Adrenal gland (tissue), 12 donors: Measurements from ENCODE around the gene UBE3C. TPM values are rescaled to one million over a fixed set of nuclear protein-coding genes. Genes with fewer than 3 reads are reported as not detected.

Experiments used
- DNase-seq, 7 donors: peaks; one replicate each; pipeline ENCODE4 v3.0.0-alpha.2; 2019 to 2020
- H3K27ac ChIP-seq, 5 donors: fragments of 200-600 bp; sonication (generic) in 4 of 5; 1 replicate in 3 of 5; 2 replicates in 2 of 5; pipeline versions ENCODE4 v1.5.1 to v1.8.0; 2016 to 2020; ENCODE audit warnings: mild to moderate bottlenecking in 1 of 5
- H3K27me3 ChIP-seq: fragments of 200-600 bp; 2 replicates; pipeline ENCODE4 v1.8.0; 2021
- H3K36me3 ChIP-seq, 2 donors: fragments of 200-600 bp; replicated peaks in 1 of 2; 1 replicate in 1 of 2; 2 replicates in 1 of 2; pipeline versions ENCODE4 v1.5.1 to v1.8.0; 2018 to 2022
- H3K4me1 ChIP-seq, 2 donors: fragments of 200-600 bp; replicated peaks in 1 of 2; 1 replicate in 1 of 2; 2 replicates in 1 of 2; pipeline versions ENCODE4 v1.5.1 to v1.8.0; 2018 to 2021
- H3K4me3 ChIP-seq, 4 donors: fragments of 200-600 bp; sonication (generic) in 3 of 4; one replicate each; pipeline ENCODE4 v1.5.1; 2016 to 2018
- H3K9me3 ChIP-seq, 3 donors: fragments of 200-600 bp; sonication (generic) in 1 of 3; replicated peaks in 1 of 3; 1 replicate in 2 of 3; 2 replicates in 1 of 3; pipeline versions ENCODE4 v1.5.1 to v1.8.0; 2016 to 2021
- POLR2A ChIP-seq, 2 donors: fragments of 450-650 bp; IDR thresholded peaks; one replicate each; pipeline ENCODE4 v1.6.1; 2017; ENCODE audit warnings: antibody characterized with exemption in 2 of 2, mild to moderate bottlenecking in 2 of 2, moderate library complexity in 1 of 2
- WGBS, 4 donors: extraction: QIAGEN DNeasy Blood & Tissue Kit in 2 of 4; methylation state at CpG; one replicate each; pipeline versions ENCODE4 v1.1.5 to v1.1.7; 2013 to 2017; 5-methylcytosine and 5-hydroxymethylcytosine counted together
- intact Hi-C, 2 donors: fragments of 100-400 bp; cut with DNase I; formaldehyde crosslinking; loops; one replicate each; pipeline versions ENCODE4 v1.14.1 to v1.15.0; 2022 to 2023
- polyA plus RNA-seq, 3 donors: library from polyadenylated mRNA; stranded (reverse); fragments of 200-250 nt in 2 of 3; fragments of 350-450 nt in 1 of 3; fragmentation: Illumina TruSeq in 1 of 3; extraction: RNeasy Lipid Tissue Mini Kit (QIAGEN cat#74804) in 1 of 3; gene quantifications; one replicate each; pipeline ENCODE4 v1.2.3, GENCODE V29; 2013 to 2014
- total RNA-seq, 9 donors: library from RNA; depleted of rRNA in 4 of 9; stranded (reverse); fragments of >200 nt in 4 of 9; fragments of 120-200 nt in 1 of 9; fragmentation: NEBNext Ultra II Directional in 1 of 9; extraction: Animal tissue kit (Norgen Biotek cat#: 25700) in 1 of 9; gene quantifications; one replicate each; pipeline versions ENCODE4 v1.1.0 to v1.2.4, GENCODE V29; 2013 to 2023
- TF ChIP-seq, protein P1 (sequence below), 6 experiments: fragments of 450-650 bp in 4 of 6; fragments of 200-600 bp in 2 of 6; sonication (generic) in 1 of 6; IDR thresholded peaks; 1 replicate in 5 of 6; 2 replicates in 1 of 6; pipeline versions ENCODE4 v1.5.1 to v1.8.0; 2016 to 2021; ENCODE audit warnings: antibody characterized with exemption in 6 of 6, mild to moderate bottlenecking in 2 of 6, moderate library complexity in 1 of 6
- donor health status: healthy with polysubstance abuse.
- donor health status: Bipolar disorder and iron deficiency.
- donor health status: DM: yes; HTN: yes; CAD: no.
- donor health status: DM: no; HTN: no; CAD: no.
- donor health status: DM: no; HTN: no; CAD: no.
- donor health status: DM: yes; HTN: yes; CAD: no.

Gene UBE3C
- total and polyA plus RNA-seq, 12 donors = 11.7 to 58.1 (median 46.2) TPM

DNA sequence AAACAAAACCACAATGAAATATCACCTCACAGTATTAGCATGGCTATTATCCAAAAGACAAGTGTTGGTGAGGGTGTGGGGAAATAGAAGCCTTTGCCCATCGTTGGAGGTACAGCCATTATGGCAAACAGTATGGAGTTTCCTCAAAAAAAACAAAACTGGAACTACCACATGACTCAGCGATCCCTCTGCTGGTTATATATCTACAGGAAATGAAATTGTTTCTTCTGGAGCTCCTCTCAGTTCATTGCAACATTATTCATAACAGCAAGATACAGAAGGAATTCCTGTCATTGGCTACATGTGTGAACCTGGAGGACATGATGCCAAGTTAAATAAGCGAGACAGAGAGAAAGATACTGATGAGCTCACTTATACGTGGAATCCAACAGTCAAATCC lies 2.4 kb upstream of the UBE3C start:
- intact Hi-C loops = loop anchor here in 1 of 2 donors (10.0 kb wide), 1 partner anchor 182 kb away; no protein-coding TSS in a partner anchor
- TF ChIP-seq, protein P1, sequence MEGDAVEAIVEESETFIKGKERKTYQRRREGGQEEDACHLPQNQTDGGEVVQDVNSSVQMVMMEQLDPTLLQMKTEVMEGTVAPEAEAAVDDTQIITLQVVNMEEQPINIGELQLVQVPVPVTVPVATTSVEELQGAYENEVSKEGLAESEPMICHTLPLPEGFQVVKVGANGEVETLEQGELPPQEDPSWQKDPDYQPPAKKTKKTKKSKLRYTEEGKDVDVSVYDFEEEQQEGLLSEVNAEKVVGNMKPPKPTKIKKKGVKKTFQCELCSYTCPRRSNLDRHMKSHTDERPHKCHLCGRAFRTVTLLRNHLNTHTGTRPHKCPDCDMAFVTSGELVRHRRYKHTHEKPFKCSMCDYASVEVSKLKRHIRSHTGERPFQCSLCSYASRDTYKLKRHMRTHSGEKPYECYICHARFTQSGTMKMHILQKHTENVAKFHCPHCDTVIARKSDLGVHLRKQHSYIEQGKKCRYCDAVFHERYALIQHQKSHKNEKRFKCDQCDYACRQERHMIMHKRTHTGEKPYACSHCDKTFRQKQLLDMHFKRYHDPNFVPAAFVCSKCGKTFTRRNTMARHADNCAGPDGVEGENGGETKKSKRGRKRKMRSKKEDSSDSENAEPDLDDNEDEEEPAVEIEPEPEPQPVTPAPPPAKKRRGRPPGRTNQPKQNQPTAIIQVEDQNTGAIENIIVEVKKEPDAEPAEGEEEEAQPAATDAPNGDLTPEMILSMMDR (IDR thresholded peaks at IDR 0.05) = peak in 2 of 6 experiments; percentile 6 to 12
- TF ChIP-seq POLR2A (IDR thresholded peaks at IDR 0.05) = no peak
- H3K4me3 ChIP-seq = no peak overlapping the region
- peaks cover 13 to 28% of the 10 kb centered on the region in 2 donors for H3K4me1 ChIP-seq
- no peaks in the 10 kb centered on the region for H3K36me3 ChIP-seq
- 23 to 44% (median 29%) methylated on average over 4 of the region's 4 CpGs for WGBS, 4 donors
- H3K9me3 ChIP-seq = no peaks in the 10 kb centered on the region
- H3K27me3 ChIP-seq = no peaks in the 10 kb centered on the region
- peak overlapping the region in 1 of 5 donors; percentile 26 for H3K27ac ChIP-seq
- peak in 1 of 7 donors; percentile 9 for DNase-seq

DNA sequence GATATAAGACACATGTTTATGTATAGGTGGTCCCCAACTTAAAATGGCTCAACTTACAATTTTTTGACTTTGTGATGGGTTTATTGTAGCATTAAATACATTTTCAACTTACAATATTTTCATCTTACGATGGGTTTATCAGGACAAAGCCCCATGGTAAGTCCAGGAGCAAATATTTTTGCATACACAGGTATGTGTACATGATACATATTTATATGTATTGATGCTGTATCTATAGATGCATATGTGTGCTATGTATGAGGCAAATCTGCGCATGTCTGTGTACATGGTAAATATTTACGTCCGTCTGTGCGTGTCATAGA lies 664 bp upstream of the UBE3C start:
- TF ChIP-seq, protein P1 (IDR thresholded peaks at IDR 0.05) = no peak
- TF ChIP-seq POLR2A (IDR thresholded peaks at IDR 0.05) = no peak
- H3K4me3 ChIP-seq = peak overlapping the region in 3 of 4 donors; percentile 7 to 84 (median 32)
- no peaks in the 10 kb centered on the region for H3K9me3 ChIP-seq
- H3K4me1 ChIP-seq = peaks cover 13 to 28% of the 10 kb centered on the region in 2 donors
- intact Hi-C loops = loop anchor here in 1 of 2 donors (10.0 kb wide), 1 partner anchor 183 kb away; no protein-coding TSS in a partner anchor
- DNase-seq = no peak
- H3K27ac ChIP-seq = peak overlapping the region in 4 of 5 donors; percentile 68 to 98 (median 86)
- no peaks in the 10 kb centered on the region for H3K27me3 ChIP-seq
- 32 to 48% (median 44%) methylated on average over 5 of the region's 5 CpGs for WGBS, 4 donors
- no peaks in the 10 kb centered on the region for H3K36me3 ChIP-seq

DNA sequence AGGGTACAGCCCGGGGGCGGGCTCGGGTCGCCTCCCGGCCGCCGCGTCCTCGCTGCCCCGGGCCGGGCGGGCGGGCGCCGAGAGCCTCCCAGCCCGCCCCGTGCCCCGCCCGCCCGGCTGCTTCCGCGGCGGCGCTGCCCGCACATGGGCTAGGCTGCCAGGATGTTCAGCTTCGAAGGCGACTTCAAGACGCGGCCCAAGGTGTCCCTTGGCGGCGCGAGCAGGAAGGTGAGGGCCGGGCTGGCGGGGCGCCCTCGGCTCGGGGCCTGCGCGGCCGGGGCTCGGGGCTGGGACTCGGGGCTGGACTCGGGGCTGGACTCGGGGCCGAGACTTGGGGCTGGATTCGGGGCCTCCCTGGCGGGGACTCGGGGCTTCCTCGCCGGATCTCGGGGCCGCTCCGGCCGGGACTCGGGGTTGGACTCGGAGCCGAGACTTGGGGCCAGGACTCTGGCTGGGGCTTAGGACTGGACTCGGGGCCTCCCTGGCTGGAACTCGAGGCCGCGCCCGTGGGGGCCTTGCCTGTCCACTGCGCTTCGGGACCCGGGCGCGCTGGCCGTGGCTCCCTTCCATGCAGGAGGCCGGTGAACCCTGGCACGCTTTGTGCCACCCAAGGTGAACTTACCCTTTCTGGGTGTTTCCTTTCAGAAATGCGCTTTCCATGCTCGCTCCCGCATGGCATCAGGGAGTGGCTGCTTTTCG lies 534 bp downstream of the UBE3C start:
- H3K4me3 ChIP-seq = peak overlapping the region in 2 of 4 donors; percentile 33 to 84

More for the DNA sequence above, 534 bp downstream of the UBE3C start:
- intact Hi-C loops = loop anchor here in 1 of 2 donors (10.0 kb wide), 1 partner anchor 184 kb away; no protein-coding TSS in a partner anchor
- TF ChIP-seq, protein P1 (IDR thresholded peaks at IDR 0.05) = no peak
- no peak for TF ChIP-seq POLR2A (IDR thresholded peaks at IDR 0.05)
- Histone ChIP-seq H3K27ac (peak overlapping the region in 4 of 5 donors; percentile 77 to 98 (median 86)), H3K4me1 (peaks cover 13 to 28% of the 10 kb centered on the region in 2 donors), H3K27me3 (no peaks in the 10 kb centered on the region), H3K9me3 (no peaks in the 10 kb centered on the region), H3K36me3 (no peaks in the 10 kb centered on the region)
- 1 to 2% (median 1%) methylated on average over 6 to 74 of the region's 74 CpGs; no CpG with 5 or more reads in 1 of the 4 donors for WGBS, 4 donors
- DNase-seq = peak; percentile 38 to 66 (median 57)
